ENCODE measurements around the gene IMMP2L. TPM values are rescaled to one million over a fixed set of nuclear protein-coding genes. Genes with fewer than 3 reads are reported as not detected.

The IMMP2L gene
- total RNA-seq, 1 donor = 19.9 TPM

DNA sequence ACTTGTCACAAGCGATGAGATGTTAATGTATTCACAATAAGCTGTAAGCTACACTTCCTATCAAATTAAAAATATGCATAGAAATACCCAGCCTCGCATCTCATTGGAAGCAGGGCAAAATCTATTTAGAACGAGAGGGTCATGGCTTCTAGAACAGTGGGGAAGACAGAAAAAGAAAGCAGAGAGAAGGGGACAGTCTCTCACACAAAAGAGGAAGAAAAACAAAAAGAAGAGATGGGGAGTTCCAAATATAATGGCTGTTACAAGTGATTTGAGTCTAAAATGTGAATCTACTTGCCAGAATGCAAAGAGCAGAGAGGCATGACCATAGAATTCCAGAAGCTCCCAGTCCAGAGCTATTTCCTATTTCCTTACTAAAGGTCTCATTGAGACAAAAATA, 457.6 kb downstream of the IMMP2L start:
- H3K27me3 ChIP-seq (ENCODE audit: insufficient read depth, low read length) = no peaks in the 10 kb centered on the region
- no peak overlapping the region for H3K27ac ChIP-seq (ENCODE audit: low read depth, low read length)
- H3K9me3 ChIP-seq (ENCODE audit: low read depth, low read length) = no peaks in the 10 kb centered on the region
- no peaks in the 10 kb centered on the region for H4K20me1 ChIP-seq (ENCODE audit: insufficient read depth, low read length)
- H3K4me1 ChIP-seq (ENCODE audit: insufficient read depth, low read length) = peaks cover 9% of the 10 kb centered on the region
- H2AFZ ChIP-seq (ENCODE audit: low read length) = no peak overlapping the region
- DNase-seq (ENCODE audit: insufficient read length, low spot score, missing footprints) = no peak
- no peak overlapping the region for H3K4me2 ChIP-seq (ENCODE audit: insufficient read depth, low read length)
- no peaks in the 10 kb centered on the region for H3K36me3 ChIP-seq (ENCODE audit: insufficient read depth, low read length)
- H3K79me2 ChIP-seq (ENCODE audit: insufficient read depth, low read length) = no peaks in the 10 kb centered on the region
- no peak overlapping the region for H3K4me3 ChIP-seq (ENCODE audit: insufficient read depth, low read length)
- TF ChIP-seq, protein P1, sequence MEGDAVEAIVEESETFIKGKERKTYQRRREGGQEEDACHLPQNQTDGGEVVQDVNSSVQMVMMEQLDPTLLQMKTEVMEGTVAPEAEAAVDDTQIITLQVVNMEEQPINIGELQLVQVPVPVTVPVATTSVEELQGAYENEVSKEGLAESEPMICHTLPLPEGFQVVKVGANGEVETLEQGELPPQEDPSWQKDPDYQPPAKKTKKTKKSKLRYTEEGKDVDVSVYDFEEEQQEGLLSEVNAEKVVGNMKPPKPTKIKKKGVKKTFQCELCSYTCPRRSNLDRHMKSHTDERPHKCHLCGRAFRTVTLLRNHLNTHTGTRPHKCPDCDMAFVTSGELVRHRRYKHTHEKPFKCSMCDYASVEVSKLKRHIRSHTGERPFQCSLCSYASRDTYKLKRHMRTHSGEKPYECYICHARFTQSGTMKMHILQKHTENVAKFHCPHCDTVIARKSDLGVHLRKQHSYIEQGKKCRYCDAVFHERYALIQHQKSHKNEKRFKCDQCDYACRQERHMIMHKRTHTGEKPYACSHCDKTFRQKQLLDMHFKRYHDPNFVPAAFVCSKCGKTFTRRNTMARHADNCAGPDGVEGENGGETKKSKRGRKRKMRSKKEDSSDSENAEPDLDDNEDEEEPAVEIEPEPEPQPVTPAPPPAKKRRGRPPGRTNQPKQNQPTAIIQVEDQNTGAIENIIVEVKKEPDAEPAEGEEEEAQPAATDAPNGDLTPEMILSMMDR (IDR thresholded peaks at IDR 0.05; ENCODE audit: extremely low read depth, low read depth, low read length) = no peak

DNA sequence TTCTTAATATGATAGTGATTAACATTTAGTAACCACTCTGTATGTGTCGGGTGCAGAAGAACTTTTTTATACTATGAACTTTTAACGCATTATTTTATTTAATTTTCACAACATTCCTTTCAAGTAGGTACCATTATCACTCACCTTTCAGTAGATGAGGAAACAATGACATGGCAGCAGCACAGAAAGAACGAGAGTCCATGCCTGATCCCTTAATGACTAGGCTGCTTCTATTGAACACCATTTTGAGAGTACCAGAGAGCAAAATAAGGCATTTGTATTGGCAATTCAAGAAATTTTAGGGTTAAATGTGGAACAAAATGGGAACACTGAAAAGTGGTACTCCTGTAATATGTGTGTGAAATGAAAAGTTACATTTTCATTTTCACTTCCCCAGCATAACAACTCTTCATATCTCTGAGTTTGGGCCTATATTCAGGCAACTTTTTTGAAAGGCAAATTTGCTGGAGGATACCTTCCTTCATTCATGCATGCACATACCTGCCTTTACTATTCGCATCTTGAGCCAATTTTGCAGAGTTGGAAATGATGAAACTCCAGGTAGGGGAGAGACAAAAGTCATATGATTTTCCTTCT, 458.5 kb downstream of the IMMP2L start:
- TF ChIP-seq, protein P1 (IDR thresholded peaks at IDR 0.05; ENCODE audit: extremely low read depth, low read depth, low read length) = no peak
- Histone ChIP-seq H3K27me3 (ENCODE audit: insufficient read depth, low read length) (no peaks in the 10 kb centered on the region), H3K4me1 (ENCODE audit: insufficient read depth, low read length) (peaks cover 9% of the 10 kb centered on the region), H3K4me2 (ENCODE audit: insufficient read depth, low read length) (no peak overlapping the region), H3K36me3 (ENCODE audit: insufficient read depth, low read length) (no peaks in the 10 kb centered on the region), H3K4me3 (ENCODE audit: insufficient read depth, low read length) (no peak overlapping the region), H3K9me3 (ENCODE audit: low read depth, low read length) (no peaks in the 10 kb centered on the region), H3K27ac (ENCODE audit: low read depth, low read length) (no peak overlapping the region), H2AFZ (ENCODE audit: low read length) (no peak overlapping the region), H3K79me2 (ENCODE audit: insufficient read depth, low read length) (no peaks in the 10 kb centered on the region), H4K20me1 (ENCODE audit: insufficient read depth, low read length) (no peaks in the 10 kb centered on the region)
- no peak for DNase-seq (ENCODE audit: insufficient read length, low spot score, missing footprints)

GRCh38 chr7:111103136-111103535, 459.2 kb downstream of the IMMP2L start:
- DNase-seq (ENCODE audit: insufficient read length, low spot score, missing footprints) = no peak
- Histone ChIP-seq H3K4me3 (ENCODE audit: insufficient read depth, low read length) (no peak overlapping the region), H3K4me2 (ENCODE audit: insufficient read depth, low read length) (no peak overlapping the region), H3K36me3 (ENCODE audit: insufficient read depth, low read length) (no peaks in the 10 kb centered on the region), H3K9me3 (ENCODE audit: low read depth, low read length) (no peaks in the 10 kb centered on the region), H4K20me1 (ENCODE audit: insufficient read depth, low read length) (no peaks in the 10 kb centered on the region), H3K79me2 (ENCODE audit: insufficient read depth, low read length) (no peaks in the 10 kb centered on the region), H3K27me3 (ENCODE audit: insufficient read depth, low read length) (no peaks in the 10 kb centered on the region), H2AFZ (ENCODE audit: low read length) (no peak overlapping the region), H3K27ac (ENCODE audit: low read depth, low read length) (no peak overlapping the region), H3K4me1 (ENCODE audit: insufficient read depth, low read length) (peaks cover 5% of the 10 kb centered on the region)
- TF ChIP-seq, protein P1 (IDR thresholded peaks at IDR 0.05; ENCODE audit: extremely low read depth, low read depth, low read length) = no peak

GRCh38 chr7:111101856-111102646, 460.2 kb downstream of the IMMP2L start:
- Histone ChIP-seq H3K27ac (ENCODE audit: low read depth, low read length) (no peak overlapping the region), H2AFZ (ENCODE audit: low read length) (no peak overlapping the region), H3K4me1 (ENCODE audit: insufficient read depth, low read length) (no peaks in the 10 kb centered on the region), H3K9me3 (ENCODE audit: low read depth, low read length) (no peaks in the 10 kb centered on the region), H3K79me2 (ENCODE audit: insufficient read depth, low read length) (no peaks in the 10 kb centered on the region), H3K4me2 (ENCODE audit: insufficient read depth, low read length) (no peak overlapping the region), H4K20me1 (ENCODE audit: insufficient read depth, low read length) (no peaks in the 10 kb centered on the region), H3K4me3 (ENCODE audit: insufficient read depth, low read length) (no peak overlapping the region), H3K27me3 (ENCODE audit: insufficient read depth, low read length) (no peaks in the 10 kb centered on the region), H3K36me3 (ENCODE audit: insufficient read depth, low read length) (no peaks in the 10 kb centered on the region)
- no peak for DNase-seq (ENCODE audit: insufficient read length, low spot score, missing footprints)
- TF ChIP-seq, protein P1 (IDR thresholded peaks at IDR 0.05; ENCODE audit: extremely low read depth, low read depth, low read length) = no peak

Data from osteoblast (primary cell).